Panc1 (cell line): ENCODE data around the gene TSPAN4. TPM values are rescaled to one million over a fixed set of nuclear protein-coding genes. Genes with fewer than 3 reads are reported as not detected.

Experiments used
- ATAC-seq: fragments of 200-7000 bp; cut with Tn5 transposase; 2 replicates; pipeline ENCODE4 v1.9.1; 2020; ENCODE audit warnings: mild to moderate bottlenecking, moderate library complexity
- BruUV-seq: library from RNA; stranded (reverse); fragments of 400-500 nt; replicated peaks from 2 replicates; lab custom pipeline; 2021; lab: Mats Ljungman, UMichigan
- CTCF ChIA-PET: fragments of 300-600 bp; sonication (Branson Sonifier 250); formaldehyde crosslinking; loops from one replicate; lab custom pipeline; 2022; ENCODE audit warnings: antibody characterized with exemption; lab: Charles Lee
- POLR2A ChIA-PET: fragments of 300-600 bp; sonication (Branson Sonifier 250); formaldehyde crosslinking; loops from one replicate; lab custom pipeline; 2022; ENCODE audit warnings: antibody characterized with exemption; lab: Charles Lee
- DNase-seq: peaks from one replicate; pipeline ENCODE4 v3.0.0-alpha.2; 2010; ENCODE audit warnings: low read depth, low spot score
- H3K27ac ChIP-seq: 2 replicates; pipeline ENCODE4 v1.5.1; 2011; ENCODE audit warnings: mild to moderate bottlenecking, low read length, inconsistent platforms
- H3K27me3 ChIP-seq: fragments of 200-500 bp; sonication (Bioruptor generic); 2 replicates; pipeline ENCODE4 v1.6.0; 2014; ENCODE audit warnings: low read length, inconsistent platforms; ENCODE audit not compliant: control insufficient read depth, insufficient read depth
- H3K36me3 ChIP-seq: fragments of 200-500 bp; sonication (Bioruptor generic); 2 replicates; pipeline ENCODE4 v1.5.1; 2014; ENCODE audit warnings: inconsistent platforms, mild to moderate bottlenecking, low read length, moderate library complexity; ENCODE audit not compliant: control insufficient read depth, insufficient read depth
- H3K4me1 ChIP-seq: 2 replicates; pipeline ENCODE4 v1.5.1; 2011; ENCODE audit warnings: inconsistent platforms, mild to moderate bottlenecking, low read length, moderate library complexity; ENCODE audit not compliant: control insufficient read depth, insufficient read depth
- H3K4me3 ChIP-seq, 2 experiments: 2 replicates each; pipeline ENCODE4 v1.5.1; 2011 to 2012; ENCODE audit warnings: low read depth in 2 of 2, low read length in 2 of 2, mild to moderate bottlenecking in 2 of 2, inconsistent platforms in 1 of 2, moderate library complexity in 1 of 2
- H3K9me3 ChIP-seq: fragments of 200-500 bp; sonication (Bioruptor generic); 2 replicates; pipeline ENCODE4 v1.5.1; 2014; ENCODE audit warnings: low read depth, mild to moderate bottlenecking, inconsistent platforms, low read length, moderate library complexity; ENCODE audit not compliant: control insufficient read depth, insufficient read depth
- CTCF ChIP-seq: fragments of 450-650 bp; IDR thresholded peaks from 2 replicates; pipeline ENCODE4 v1.5.1; 2017; ENCODE audit warnings: mild to moderate bottlenecking
- POLR2AphosphoS5 ChIP-seq: IDR thresholded peaks from 2 replicates; pipeline ENCODE4 v1.6.1; 2012; ENCODE audit warnings: mild to moderate bottlenecking, low read depth, low read length, moderate library complexity
- SIN3A ChIP-seq: IDR thresholded peaks from 2 replicates; pipeline ENCODE4 v1.6.1; 2012; ENCODE audit warnings: low read depth, mild to moderate bottlenecking, low read length, moderate library complexity, borderline replicate concordance; ENCODE audit not compliant: insufficient read depth
- TCF7L2 ChIP-seq: IDR thresholded peaks from 2 replicates; pipeline ENCODE4 v1.6.1; 2011; ENCODE audit warnings: mild to moderate bottlenecking, low read depth, low read length, inconsistent platforms
- in situ Hi-C: cut with HindIII; loops from 2 replicates; pipeline ENCODE4 v1.10.0; 2016; ENCODE audit warnings: low sequenced_read_pairs, low pct_unique_long_range_greater_than_20kb
- intact Hi-C: fragments of 100-400 bp; cut with micrococcal nuclease; formaldehyde crosslinking; loops from one replicate; pipeline ENCODE4 v1.10.0; 2022; ENCODE audit not compliant: unreplicated experiment
- total RNA-seq: library from RNA; stranded (reverse); gene quantifications from one replicate; pipeline ENCODE4 v1.2.1, GENCODE V29; 2021; ENCODE audit not compliant: unreplicated experiment
- TF ChIP-seq, protein P1 (sequence below), 2 experiments: IDR thresholded peaks; 2 replicates each; pipeline ENCODE4 v1.6.1; 2011 to 2012; ENCODE audit warnings: low read depth in 2 of 2, control low read depth in 1 of 2, low read length in 1 of 2, mild to moderate bottlenecking in 1 of 2, moderate library complexity in 1 of 2; ENCODE audit not compliant: insufficient read depth in 1 of 2

TSPAN4 gene
- total RNA-seq, 1 experiment from 2014 or later = 187 TPM

- Histone ChIP-seq H3K36me3 (peaks cover 24% of the 10 kb centered on the region), H3K27ac (peak within 1 kb of the TSS; percentile 99), H3K4me3 (peak within 1 kb of the TSS; percentile 85 to 96), H3K4me1 (peaks cover 45% of the 10 kb centered on the region), H3K9me3 (no peaks in the 10 kb centered on the region), H3K27me3 (no peaks in the 10 kb centered on the region)
- POLR2A ChIA-PET = interaction anchor here (0.8 to 1.3 kb wide), 3 partner anchors 12 to 32 kb away, joined by 3 to 6 read pairs (median 3); no protein-coding TSS in a partner anchor
- DNase-seq = peak; percentile 97
- intact Hi-C loops (no loop called here), in situ Hi-C loops (no loop called here)
- CTCF ChIA-PET = interaction anchor here (0.7 to 0.9 kb wide), 3 partner anchors 10 to 370 kb away, joined by 3 to 10 read pairs (median 8); partner anchors contain the start of gene PNPLA2
- no TSS peak for BruUV-seq
- TF ChIP-seq, protein P1, sequence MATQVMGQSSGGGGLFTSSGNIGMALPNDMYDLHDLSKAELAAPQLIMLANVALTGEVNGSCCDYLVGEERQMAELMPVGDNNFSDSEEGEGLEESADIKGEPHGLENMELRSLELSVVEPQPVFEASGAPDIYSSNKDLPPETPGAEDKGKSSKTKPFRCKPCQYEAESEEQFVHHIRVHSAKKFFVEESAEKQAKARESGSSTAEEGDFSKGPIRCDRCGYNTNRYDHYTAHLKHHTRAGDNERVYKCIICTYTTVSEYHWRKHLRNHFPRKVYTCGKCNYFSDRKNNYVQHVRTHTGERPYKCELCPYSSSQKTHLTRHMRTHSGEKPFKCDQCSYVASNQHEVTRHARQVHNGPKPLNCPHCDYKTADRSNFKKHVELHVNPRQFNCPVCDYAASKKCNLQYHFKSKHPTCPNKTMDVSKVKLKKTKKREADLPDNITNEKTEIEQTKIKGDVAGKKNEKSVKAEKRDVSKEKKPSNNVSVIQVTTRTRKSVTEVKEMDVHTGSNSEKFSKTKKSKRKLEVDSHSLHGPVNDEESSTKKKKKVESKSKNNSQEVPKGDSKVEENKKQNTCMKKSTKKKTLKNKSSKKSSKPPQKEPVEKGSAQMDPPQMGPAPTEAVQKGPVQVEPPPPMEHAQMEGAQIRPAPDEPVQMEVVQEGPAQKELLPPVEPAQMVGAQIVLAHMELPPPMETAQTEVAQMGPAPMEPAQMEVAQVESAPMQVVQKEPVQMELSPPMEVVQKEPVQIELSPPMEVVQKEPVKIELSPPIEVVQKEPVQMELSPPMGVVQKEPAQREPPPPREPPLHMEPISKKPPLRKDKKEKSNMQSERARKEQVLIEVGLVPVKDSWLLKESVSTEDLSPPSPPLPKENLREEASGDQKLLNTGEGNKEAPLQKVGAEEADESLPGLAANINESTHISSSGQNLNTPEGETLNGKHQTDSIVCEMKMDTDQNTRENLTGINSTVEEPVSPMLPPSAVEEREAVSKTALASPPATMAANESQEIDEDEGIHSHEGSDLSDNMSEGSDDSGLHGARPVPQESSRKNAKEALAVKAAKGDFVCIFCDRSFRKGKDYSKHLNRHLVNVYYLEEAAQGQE (IDR thresholded peaks at IDR 0.05; ENCODE audit: insufficient read depth in 1 of 2, low read depth in 2 of 2, low read length in 1 of 2) = no peak
- TF ChIP-seq TCF7L2 (peak; percentile 20; the same call in 1 of the 2 replicates), SIN3A (peak; percentile 93; the same call in 1 of the 2 replicates), POLR2AphosphoS5 (peak; percentile 95), CTCF (no peak)
- peak; percentile 90 for ATAC-seq
These were observed 33.2 kb upstream of the TSPAN4 start, which contains the start of gene RPLP2 for GRCh38 chr11:809287-810039. RPLP2 (plus strand) TSS chr11:809967; CDS start chr11:810235, 268 bp downstream.

DNA sequence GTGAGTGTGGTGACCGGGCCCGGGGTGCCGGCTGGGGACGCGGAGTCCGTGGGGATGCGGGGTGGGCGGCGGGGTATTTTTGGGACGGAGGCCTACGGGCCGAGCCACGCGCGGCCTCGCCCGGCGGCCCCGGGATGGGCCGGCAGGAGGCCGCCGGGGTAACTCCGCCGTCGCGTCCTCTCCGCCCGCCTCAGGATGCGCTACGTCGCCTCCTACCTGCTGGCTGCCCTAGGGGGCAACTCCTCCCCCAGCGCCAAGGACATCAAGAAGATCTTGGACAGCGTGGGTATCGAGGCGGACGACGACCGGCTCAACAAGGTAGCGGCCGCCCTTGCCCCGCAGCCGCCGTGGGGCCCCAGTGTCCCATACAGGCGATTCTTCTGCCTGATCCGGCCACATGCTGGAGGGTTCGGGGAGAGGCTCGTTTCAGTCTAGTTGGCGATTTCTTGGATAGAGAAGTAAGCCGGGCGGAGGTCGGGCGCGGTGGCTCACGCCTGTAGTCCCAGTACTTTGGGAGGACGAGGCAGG lies 32.5 kb upstream of the TSPAN4 start:
- intact Hi-C loops (no loop called here), in situ Hi-C loops (no loop called here)
- CTCF ChIA-PET = interaction anchor here (0.9 kb wide), 1 partner anchor 9 kb away, joined by 3 read pairs; the partner anchor contains the start of gene PNPLA2
- H3K27me3 ChIP-seq = no peaks in the 10 kb centered on the region
- POLR2A ChIA-PET = interaction anchor here (0.8 to 1.0 kb wide), 3 partner anchors 9 to 31 kb away, joined by 3 to 9 read pairs (median 6); partner anchors contain the start of gene PNPLA2
- no peaks in the 10 kb centered on the region for H3K9me3 ChIP-seq
- TSS peak; percentile 86 for BruUV-seq
- TF ChIP-seq SIN3A (no peak), POLR2AphosphoS5 (no peak), TCF7L2 (no peak), CTCF (no peak)
- TF ChIP-seq, protein P1 (IDR thresholded peaks at IDR 0.05; ENCODE audit: insufficient read depth in 1 of 2, low read depth in 2 of 2, low read length in 1 of 2) = no peak
- peak overlapping the region; percentile 99 for H3K27ac ChIP-seq
- H3K4me1 ChIP-seq = peaks cover 42% of the 10 kb centered on the region
- DNase-seq (no peak), ATAC-seq (peak; percentile 2)
- H3K4me3 ChIP-seq = peak overlapping the region; percentile 85 to 96
- H3K36me3 ChIP-seq = peaks cover 24% of the 10 kb centered on the region
